Measurements from ENCODE around the gene MYO15B.
A peak's percentile ranks its signal among the peaks of the same experiment; 100 is the strongest.

GRCh38 chr17:75625813-75626486, 38.4 kb downstream of the MYO15B start:
- TF ChIP-seq CTCF (IDR thresholded peaks at IDR 0.05; ENCODE audit: borderline replicate concordance, extremely low read depth, low read length, poor library complexity, severe bottlenecking) (peak; percentile 79), EZH2 (IDR thresholded peaks at IDR 0.05; ENCODE audit: borderline replicate concordance, low read depth, low read length, severe bottlenecking) (no peak)
